KMS-11 (cell line): ENCODE data around the gene ATP6V1G2.
"Not testable (repeated sequence)": the region's sequence is repeated elsewhere in the genome, so short reads cannot be mapped to it uniquely, and the experiment has no call there.

ENCODE experiments used
- H2AFZ ChIP-seq: fragments of 200-600 bp; sonication (generic); 2 replicates; pipeline ENCODE4 v1.6.1; 2016; ENCODE audit warnings: antibody characterized with exemption, mixed run types, low read depth
- H3K27ac ChIP-seq: fragments of 200-600 bp; sonication (generic); 2 replicates; pipeline ENCODE4 v1.6.1; 2016; ENCODE audit warnings: mild to moderate bottlenecking, mixed run types
- H3K27me3 ChIP-seq: fragments of 200-600 bp; sonication (generic); 2 replicates; pipeline ENCODE4 v1.6.1; 2017; ENCODE audit warnings: mild to moderate bottlenecking, low read depth, mixed run types, moderate library complexity; ENCODE audit not compliant: insufficient read depth
- H3K36me3 ChIP-seq: fragments of 200-600 bp; sonication (generic); 2 replicates; pipeline ENCODE4 v1.6.1; 2017; ENCODE audit warnings: mild to moderate bottlenecking, mixed run types; ENCODE audit not compliant: insufficient read depth
- H3K4me1 ChIP-seq: fragments of 200-600 bp; sonication (generic); 2 replicates; pipeline ENCODE4 v1.6.1; 2016; ENCODE audit warnings: mild to moderate bottlenecking, low read depth, mixed run types; ENCODE audit not compliant: poor library complexity, severe bottlenecking
- H3K4me2 ChIP-seq: fragments of 200-600 bp; sonication (generic); 2 replicates; pipeline ENCODE4 v1.7.0; 2016; ENCODE audit warnings: mild to moderate bottlenecking, mixed run types
- H3K4me3 ChIP-seq: fragments of 200-600 bp; sonication (generic); IDR thresholded peaks from 2 replicates; pipeline ENCODE4 v1.6.1; 2017; ENCODE audit warnings: low read depth, low read length, mixed read lengths; ENCODE audit not compliant: insufficient read depth
- H3K79me2 ChIP-seq: fragments of 200-600 bp; sonication (generic); 2 replicates; pipeline ENCODE4 v1.6.1; 2016; ENCODE audit warnings: low read depth, mixed run types; ENCODE audit not compliant: insufficient read depth
- H3K9ac ChIP-seq: fragments of 200-600 bp; sonication (generic); 2 replicates; pipeline ENCODE4 v1.6.1; 2016; ENCODE audit warnings: mild to moderate bottlenecking, mixed run types
- H4K20me1 ChIP-seq: fragments of 200-600 bp; sonication (generic); 2 replicates; pipeline ENCODE4 v1.6.1; 2016; ENCODE audit warnings: mild to moderate bottlenecking, mixed run types; ENCODE audit not compliant: insufficient read depth
- CTCF ChIP-seq: fragments of 200-600 bp; sonication (generic); conservative IDR thresholded peaks from 2 replicates; pipeline ENCODE4 v1.6.1; 2017; ENCODE audit warnings: low read depth, mild to moderate bottlenecking, antibody characterized with exemption, low read length, moderate library complexity, mixed read lengths

ATP6V1G2 gene

DNA sequence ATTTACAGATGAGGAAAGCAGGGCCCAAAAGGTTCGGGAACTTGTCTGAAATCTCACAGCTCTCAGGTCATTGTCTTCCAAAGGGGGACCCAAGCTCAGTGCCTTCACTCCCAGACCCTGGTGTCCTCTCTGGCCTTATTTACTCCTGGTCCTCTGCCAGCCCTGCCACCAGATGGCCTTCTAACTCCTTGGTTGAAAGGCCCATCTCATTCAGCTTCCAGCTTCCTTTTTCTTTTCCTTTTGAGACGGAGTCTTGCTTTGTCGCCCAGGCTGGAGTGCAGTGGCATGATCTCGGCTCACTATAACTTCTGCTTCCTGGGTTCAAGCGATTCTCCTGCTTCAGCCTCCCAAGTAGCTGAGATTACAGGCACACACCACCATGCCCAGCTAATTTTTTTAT lies 5.0 kb upstream of the ATP6V1G2 start:
- peaks cover 18% of the 10 kb centered on the region for H3K4me1 ChIP-seq
- H3K36me3 ChIP-seq, H3K4me3 ChIP-seq, H3K27ac ChIP-seq, H3K79me2 ChIP-seq, H3K9ac ChIP-seq, H2AFZ ChIP-seq, H4K20me1 ChIP-seq, H3K27me3 ChIP-seq, H3K4me2 ChIP-seq: not testable (repeated sequence)
- peak; percentile 36; the same call in 1 of the 2 replicates for TF ChIP-seq CTCF

GRCh38 chr6:31548544-31548873 lies 2.1 kb upstream of the ATP6V1G2 start:
- H3K4me2 ChIP-seq, result peak overlapping the region; percentile 66; the same call in 1 of the 2 replicates
- H3K27ac ChIP-seq, result no peak overlapping the region
- no peaks in the 10 kb centered on the region for H4K20me1 ChIP-seq
- peaks cover 18% of the 10 kb centered on the region for H3K4me1 ChIP-seq
- no peak overlapping the region for H2AFZ ChIP-seq
- TF ChIP-seq CTCF, result no peak
- no peaks in the 10 kb centered on the region for H3K36me3 ChIP-seq
- H3K79me2 ChIP-seq, result peaks cover 9% of the 10 kb centered on the region; the same call in 1 of the 2 replicates
- no peaks in the 10 kb centered on the region for H3K27me3 ChIP-seq
- no peak overlapping the region for H3K4me3 ChIP-seq
- no peak overlapping the region for H3K9ac ChIP-seq

- peak overlapping the region; percentile 41; the same call in 1 of the 2 replicates for H3K27ac ChIP-seq
- peaks cover 18% of the 10 kb centered on the region for H3K4me1 ChIP-seq
- H3K9ac ChIP-seq, result peak overlapping the region; percentile 62; the same call in 1 of the 2 replicates
- H4K20me1 ChIP-seq, result no peaks in the 10 kb centered on the region
- peaks cover 13% of the 10 kb centered on the region; the same call in 1 of the 2 replicates for H3K79me2 ChIP-seq
- H3K27me3 ChIP-seq, result no peaks in the 10 kb centered on the region
- no peak overlapping the region for H3K4me3 ChIP-seq
- TF ChIP-seq CTCF, result no peak
- H3K4me2 ChIP-seq, result peak overlapping the region; percentile 66
- peak overlapping the region; percentile 62; the same call in 1 of the 2 replicates for H2AFZ ChIP-seq
- H3K36me3 ChIP-seq, result no peaks in the 10 kb centered on the region
Measured at GRCh38 chr6:31547727-31548543, 1.5 kb upstream of the ATP6V1G2 start.

- H3K9ac ChIP-seq, result peak within 1 kb of the TSS; percentile 62; the same call in 1 of the 2 replicates
- H3K79me2 ChIP-seq, result peaks cover 18% of the 10 kb centered on the region; the same call in 1 of the 2 replicates
- no peak within 1 kb of the TSS for H3K4me3 ChIP-seq
- H3K27me3 ChIP-seq, result no peaks in the 10 kb centered on the region
- H3K4me2 ChIP-seq, result peak within 1 kb of the TSS; percentile 66
- peaks cover 18% of the 10 kb centered on the region for H3K4me1 ChIP-seq
- TF ChIP-seq CTCF, result peak; percentile 66
- H3K27ac ChIP-seq, result peak within 1 kb of the TSS; percentile 41; the same call in 1 of the 2 replicates
- H2AFZ ChIP-seq, result peak within 1 kb of the TSS; percentile 62
- H4K20me1 ChIP-seq, result no peaks in the 10 kb centered on the region
- H3K36me3 ChIP-seq, result no peaks in the 10 kb centered on the region
Measured at GRCh38 chr6:31546958-31547726, 734 bp upstream of the ATP6V1G2 start, which contains the start of gene NFKBIL1. NFKBIL1 (plus strand) TSS chr6:31547608; CDS start chr6:31547695, 87 bp downstream.
